ENCODE results near the gene NMT2.
A peak's percentile ranks its signal among the peaks of the same experiment; 100 is the strongest.

NMT2 gene

GRCh38 chr10:15116225-15116624 lies 52.3 kb downstream of the NMT2 start:
- DNase-seq (ENCODE audit: insufficient read length, low spot score) (no peak), FAIRE-seq (no peak)
- no peak for TF ChIP-seq CTCF (IDR thresholded peaks at IDR 0.05; ENCODE audit: insufficient read depth, missing control alignments)

GRCh38 chr10:15113766-15114165 lies 54.7 kb downstream of the NMT2 start:
- FAIRE-seq (no peak), DNase-seq (ENCODE audit: insufficient read length, low spot score) (no peak)
- TF ChIP-seq CTCF (IDR thresholded peaks at IDR 0.05; ENCODE audit: insufficient read depth, missing control alignments), result no peak

GRCh38 chr10:15112657-15113056 lies 55.8 kb downstream of the NMT2 start:
- TF ChIP-seq CTCF (IDR thresholded peaks at IDR 0.05; ENCODE audit: insufficient read depth, missing control alignments), result no peak
- DNase-seq (ENCODE audit: insufficient read length, low spot score), result no peak
- FAIRE-seq, result no peak

GRCh38 chr10:15106352-15107013 lies 62.0 kb downstream of the NMT2 start:
- FAIRE-seq, result peak; percentile 82
- peak; percentile 51 for DNase-seq (ENCODE audit: insufficient read length, low spot score)

GRCh38 chr10:15103513-15103912 lies 65.0 kb downstream of the NMT2 start:
- FAIRE-seq (no peak), DNase-seq (ENCODE audit: insufficient read length, low spot score) (no peak)
- no peak for TF ChIP-seq CTCF (IDR thresholded peaks at IDR 0.05; ENCODE audit: insufficient read depth, missing control alignments)

More at GRCh38 chr10:15106352-15107013, 62.0 kb downstream of the NMT2 start:
- peak; percentile 92 for TF ChIP-seq CTCF (IDR thresholded peaks at IDR 0.05; ENCODE audit: insufficient read depth, missing control alignments)

GRCh38 chr10:15099886-15100285 lies 68.6 kb downstream of the NMT2 start:
- DNase-seq (ENCODE audit: insufficient read length, low spot score), result no peak
- FAIRE-seq, result no peak
- TF ChIP-seq CTCF (IDR thresholded peaks at IDR 0.05; ENCODE audit: insufficient read depth, missing control alignments), result no peak

- peak; percentile 91 for DNase-seq (ENCODE audit: insufficient read length, low spot score)
- FAIRE-seq, result no peak
- TF ChIP-seq CTCF (IDR thresholded peaks at IDR 0.05; ENCODE audit: insufficient read depth, missing control alignments), result no peak
These were observed 71.3 kb downstream of the NMT2 start, which contains the start of gene RPP38 for GRCh38 chr10:15097011-15097812. RPP38 (plus strand) TSS chr10:15097355; CDS start chr10:15103315, 5,960 bp downstream.

Measured in D721Med (cell line).